SHP77 (cell line): ENCODE results near the gene PEDS1.
"Not testable (repeated sequence)": the region's sequence is repeated elsewhere in the genome, so short reads cannot be mapped to it uniquely, and the experiment has no call there.

Experiments used
- DNase-seq, 2 experiments: peaks; one replicate each; lab custom pipeline; 2025; lab: John Stamatoyannopoulos, UW

The PEDS1 gene

GRCh38 chr20:50135157-50135556 lies 18.4 kb downstream of the PEDS1 start:
- DNase-seq = not testable (repeated sequence)

GRCh38 chr20:50133474-50134217 lies 19.9 kb downstream of the PEDS1 start:
- DNase-seq = no peak

- no peak for DNase-seq
These were observed 20.5 kb downstream of the PEDS1 start for GRCh38 chr20:50133041-50133440.

GRCh38 chr20:50130995-50131394 lies 22.5 kb downstream of the PEDS1 start:
- DNase-seq = no peak

- no peak for DNase-seq
These were observed 23.2 kb downstream of the PEDS1 start for GRCh38 chr20:50130356-50130723.

GRCh38 chr20:50129662-50130355 lies 23.7 kb downstream of the PEDS1 start:
- no peak for DNase-seq

- DNase-seq = no peak
These were observed 25.0 kb downstream of the PEDS1 start for GRCh38 chr20:50128520-50128905.

- DNase-seq = no peak
These were observed 25.7 kb downstream of the PEDS1 start for GRCh38 chr20:50127587-50128519.

- no peak for DNase-seq
These were observed 26.9 kb downstream of the PEDS1 start for GRCh38 chr20:50126662-50127061.

GRCh38 chr20:50125279-50125678 lies 28.2 kb downstream of the PEDS1 start:
- no peak for DNase-seq

GRCh38 chr20:50124496-50124895 lies 29.0 kb downstream of the PEDS1 start:
- DNase-seq = no peak

- DNase-seq = no peak
These were observed 30.1 kb downstream of the PEDS1 start for GRCh38 chr20:50123418-50123817.

GRCh38 chr20:50122763-50123162 lies 30.8 kb downstream of the PEDS1 start:
- no peak for DNase-seq

- DNase-seq = peak; percentile 27 to 31
These were observed 31.7 kb downstream of the PEDS1 start for GRCh38 chr20:50121858-50122271.

- peak; percentile 84 to 86 for DNase-seq
These were observed 32.4 kb downstream of the PEDS1 start for GRCh38 chr20:50120935-50121693.

- no peak for DNase-seq
These were observed 35.3 kb downstream of the PEDS1 start for GRCh38 chr20:50118203-50118602.

- DNase-seq = no peak
These were observed 37.0 kb downstream of the PEDS1 start for GRCh38 chr20:50116368-50116999.

- peak; percentile 89 to 94 for DNase-seq
These were observed 37.7 kb downstream of the PEDS1 start for GRCh38 chr20:50115591-50116367.

- no peak for DNase-seq
These were observed 38.4 kb downstream of the PEDS1 start for GRCh38 chr20:50115041-50115512.
